Activated CD8-positive, alpha-beta memory T cell treated with anti-CD3 and anti-CD28 coated beads for 1 hour (primary cell): Measurements from ENCODE around the gene OCA2.

Experiments
- DNase-seq, 2 donors: peaks; one replicate each; pipeline ENCODE4 v3.0.0-alpha.2; 2020; ENCODE audit warnings: low read depth in 1 of 2; ENCODE audit errors: extremely low read depth in 1 of 2

The OCA2 gene

GRCh38 chr15:27828746-27829145 is 270.4 kb downstream of the OCA2 start:
- no peak for DNase-seq

GRCh38 chr15:27826902-27827714 is 272.0 kb downstream of the OCA2 start:
- DNase-seq = no peak

GRCh38 chr15:27826411-27826810 is 272.7 kb downstream of the OCA2 start:
- DNase-seq = no peak

GRCh38 chr15:27824841-27825422 is 274.2 kb downstream of the OCA2 start:
- no peak for DNase-seq

GRCh38 chr15:27821273-27821672 is 277.8 kb downstream of the OCA2 start:
- DNase-seq = no peak

- DNase-seq = no peak
Observed at GRCh38 chr15:27820722-27821121, 278.4 kb downstream of the OCA2 start.

GRCh38 chr15:27820232-27820631 is 278.9 kb downstream of the OCA2 start:
- no peak for DNase-seq

- no peak for DNase-seq
Observed at GRCh38 chr15:27817258-27817657, 281.9 kb downstream of the OCA2 start.

GRCh38 chr15:27816790-27817189 is 282.3 kb downstream of the OCA2 start:
- no peak for DNase-seq

- DNase-seq = no peak
Observed at GRCh38 chr15:27815035-27815434, 284.1 kb downstream of the OCA2 start.

- no peak for DNase-seq
Observed at GRCh38 chr15:27813139-27813538, 286.0 kb downstream of the OCA2 start.

- no peak for DNase-seq
Observed at GRCh38 chr15:27808182-27808581, 290.9 kb downstream of the OCA2 start.

- DNase-seq = no peak
Observed at GRCh38 chr15:27807335-27807734, 291.8 kb downstream of the OCA2 start.

GRCh38 chr15:27806396-27806795 is 292.7 kb downstream of the OCA2 start:
- no peak for DNase-seq

- no peak for DNase-seq
Observed at GRCh38 chr15:27805261-27806220, 293.6 kb downstream of the OCA2 start.

- DNase-seq = no peak
Observed at GRCh38 chr15:27804569-27805260, 294.4 kb downstream of the OCA2 start.

- DNase-seq = no peak
Observed at GRCh38 chr15:27798807-27799206, 300.3 kb downstream of the OCA2 start.

GRCh38 chr15:27797765-27798164 is 301.4 kb downstream of the OCA2 start:
- DNase-seq = no peak

- DNase-seq = no peak
Observed at GRCh38 chr15:27796405-27797320, 302.5 kb downstream of the OCA2 start.

- no peak for DNase-seq
Observed at GRCh38 chr15:27792756-27793264, 306.3 kb downstream of the OCA2 start.
